TTC549 (cell line): ENCODE data around the gene SYNPR.

Experiments
- FAIRE-seq: peaks from 2 replicates; lab custom pipeline; 2012; peaks lifted over from hg19 to GRCh38; lab: Jason Lieb, UNC

The SYNPR gene

GRCh38 chr3:63557912-63558311 lies 279.8 kb downstream of the SYNPR start:
- no peak for FAIRE-seq

GRCh38 chr3:63559884-63560283 lies 281.8 kb downstream of the SYNPR start:
- FAIRE-seq: no peak

DNA sequence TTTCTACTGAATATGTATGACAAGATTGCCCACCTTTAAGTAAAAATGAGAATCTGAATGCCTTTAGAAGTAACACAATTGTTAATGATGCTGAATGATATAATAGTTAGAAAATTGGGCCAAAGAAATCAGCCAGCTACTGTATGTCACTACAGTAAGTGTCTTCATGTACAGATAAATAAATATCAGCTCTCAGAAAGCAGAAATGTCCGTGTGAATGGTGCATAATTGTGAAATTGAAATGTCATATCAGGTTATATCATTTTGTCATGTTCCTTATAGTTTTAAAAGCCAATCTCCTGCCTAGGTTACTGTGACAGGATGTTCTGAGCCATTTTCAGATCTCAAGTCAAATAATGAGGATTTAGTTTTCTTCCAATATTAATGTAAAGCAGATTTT lies 283.8 kb downstream of the SYNPR start:
- no peak for FAIRE-seq

DNA sequence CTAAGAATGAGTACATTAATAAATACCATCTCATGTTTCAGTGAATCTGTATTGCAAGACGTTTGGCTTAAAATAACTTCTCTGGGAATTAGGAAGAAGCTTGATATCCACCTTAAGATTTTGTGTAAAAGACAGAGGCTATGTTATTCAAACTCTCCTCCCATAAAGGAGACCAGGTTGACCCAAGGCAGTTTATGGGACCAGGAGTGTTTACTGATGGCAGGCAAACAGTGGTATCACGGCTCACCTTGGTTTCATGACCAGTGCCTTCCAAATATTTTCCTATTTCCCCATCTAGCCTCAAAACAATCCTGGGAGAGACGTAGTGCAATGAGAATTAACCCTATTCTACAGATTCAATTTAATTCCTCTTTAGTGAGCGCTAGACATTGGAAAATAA lies 284.2 kb downstream of the SYNPR start:
- FAIRE-seq: no peak

DNA sequence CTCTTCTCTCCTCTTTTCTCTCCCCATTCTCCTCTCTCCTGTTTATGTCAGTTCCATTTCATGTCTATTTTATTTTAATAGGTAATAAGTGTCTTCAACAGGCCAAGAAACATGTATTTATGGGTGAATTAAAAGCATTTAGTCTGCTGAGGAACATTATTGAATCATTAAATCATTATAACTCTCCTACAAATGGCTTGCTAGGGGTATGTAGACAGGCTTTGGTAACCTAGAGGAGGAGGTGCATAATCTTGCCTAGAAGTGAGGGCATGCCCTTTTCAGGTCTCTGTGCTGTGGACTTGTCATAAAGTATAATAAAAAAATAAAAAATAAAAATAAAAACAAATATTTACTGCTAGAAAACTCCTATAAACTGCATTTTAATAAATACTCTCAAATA lies 285.5 kb downstream of the SYNPR start:
- no peak for FAIRE-seq

DNA sequence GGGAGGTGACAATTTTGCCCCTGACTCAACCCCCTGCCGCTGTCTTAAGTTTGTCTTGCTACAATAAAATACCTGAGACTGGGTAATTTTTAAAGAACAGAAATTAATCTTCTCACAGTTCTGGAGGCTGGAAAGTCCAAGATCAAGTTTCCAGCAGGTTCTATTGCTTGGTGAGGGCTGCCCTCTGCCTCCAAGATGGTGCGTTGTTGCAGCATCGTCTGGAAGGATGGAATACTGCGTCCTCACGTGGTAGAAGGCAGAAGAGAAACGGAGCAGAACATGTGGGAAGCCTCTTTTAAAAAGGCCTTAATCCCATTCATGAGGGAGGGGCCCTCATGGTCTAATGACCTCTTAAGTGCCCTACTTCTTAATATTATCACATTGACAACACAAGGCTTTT lies 287.1 kb downstream of the SYNPR start:
- no peak for FAIRE-seq

DNA sequence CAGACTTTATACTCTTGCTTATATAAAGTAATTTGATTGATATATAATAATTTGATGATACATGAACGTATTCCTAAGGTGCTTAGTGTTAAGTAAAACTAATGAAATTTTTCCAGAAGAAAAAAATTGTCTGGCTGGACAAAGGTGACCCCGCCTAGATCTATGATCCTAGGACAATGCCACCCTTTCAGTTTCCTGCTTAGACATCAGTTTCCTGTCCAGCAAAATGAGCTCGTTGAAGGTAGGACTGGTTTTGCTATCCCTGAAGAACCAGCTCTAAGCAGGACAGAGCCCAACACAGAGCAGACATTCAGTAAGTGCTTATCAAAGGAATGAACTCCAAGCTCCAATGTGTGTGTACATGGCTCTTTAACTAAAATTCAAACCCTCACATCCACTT lies 293.6 kb downstream of the SYNPR start:
- no peak for FAIRE-seq

DNA sequence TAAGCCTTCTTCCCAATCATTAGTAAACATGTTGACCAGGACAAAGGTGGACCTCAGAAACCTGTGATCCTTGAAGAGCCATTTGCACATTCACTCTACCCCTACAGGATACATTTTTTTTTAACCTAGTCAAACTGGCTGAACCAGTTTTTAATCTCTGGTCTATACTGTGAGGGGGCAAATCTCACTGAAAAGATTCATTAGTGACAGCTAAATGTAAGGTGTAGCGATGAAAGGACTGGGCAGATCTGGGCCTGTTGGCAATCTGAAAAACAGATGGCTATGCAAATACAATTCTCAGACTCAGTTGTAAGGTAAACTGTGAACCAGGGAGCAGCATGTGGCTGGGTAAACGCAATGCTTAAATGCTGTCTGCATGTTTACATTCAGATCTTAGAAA lies 298.7 kb downstream of the SYNPR start:
- FAIRE-seq: no peak

- FAIRE-seq: no peak
These were observed 300.8 kb downstream of the SYNPR start for GRCh38 chr3:63578858-63579257.

DNA sequence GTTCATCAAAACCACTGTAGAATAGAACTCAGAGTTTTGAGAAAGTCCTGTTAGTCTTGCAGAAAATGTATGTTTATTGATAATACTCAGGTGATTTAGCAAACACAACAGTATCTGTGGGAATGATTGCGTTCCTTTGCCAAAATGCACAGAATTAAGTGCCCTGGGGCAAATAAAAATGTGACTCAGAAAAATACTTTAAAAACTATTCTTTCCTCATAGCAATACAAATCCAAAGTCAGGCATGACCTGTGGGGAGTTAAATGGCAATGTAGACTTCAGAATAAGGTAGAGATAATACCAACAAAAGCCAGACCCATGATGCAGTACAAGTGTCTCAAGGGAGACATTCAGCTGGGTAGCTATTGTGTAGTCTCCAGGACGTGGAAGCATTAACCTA lies 302.0 kb downstream of the SYNPR start:
- no peak for FAIRE-seq

DNA sequence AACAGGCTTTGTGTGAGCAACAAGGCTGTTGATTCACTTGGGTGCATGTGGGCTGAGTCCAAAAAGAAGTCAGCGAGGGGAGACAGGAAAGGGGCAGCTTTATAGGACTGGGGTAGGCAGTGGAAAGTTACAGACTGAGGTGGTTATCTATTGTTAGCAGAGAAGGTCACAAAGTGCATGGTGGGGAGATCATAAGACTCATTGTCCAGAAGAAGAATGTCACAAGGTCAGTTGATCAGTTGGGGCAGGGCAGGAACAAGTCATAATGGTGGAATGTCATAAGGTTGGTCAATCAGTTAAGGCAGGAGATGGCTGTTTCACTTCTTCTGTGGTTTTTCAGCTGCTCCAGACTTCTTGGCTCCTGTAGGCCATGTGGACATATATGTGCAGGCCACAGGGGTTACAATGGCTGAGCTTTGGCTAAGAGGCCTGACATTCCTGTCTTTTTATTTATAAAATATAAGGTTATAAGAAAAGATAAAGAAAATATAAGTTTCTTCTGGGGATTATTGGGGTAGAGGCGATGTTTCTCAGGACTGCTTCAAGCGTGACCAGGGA lies 304.9 kb downstream of the SYNPR start:
- FAIRE-seq: no peak

DNA sequence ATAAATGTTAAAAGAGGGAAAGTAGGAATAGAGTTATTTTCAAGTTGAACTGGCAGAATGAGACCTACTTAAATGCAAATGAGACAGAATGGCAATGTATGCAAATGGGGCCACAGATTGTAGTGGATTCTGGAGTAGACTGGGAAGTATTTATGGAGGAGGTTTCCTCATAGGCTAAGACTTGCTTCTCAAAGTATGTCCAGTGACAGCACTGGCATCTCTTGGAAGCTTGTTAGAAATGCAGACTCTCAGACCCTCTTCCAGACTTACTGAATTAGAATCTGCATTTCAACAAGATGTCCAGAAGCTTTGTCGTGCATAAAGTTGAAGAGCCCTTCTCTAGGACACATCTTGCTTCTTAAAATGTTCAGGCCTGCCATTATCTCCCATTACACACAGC lies 306.6 kb downstream of the SYNPR start:
- FAIRE-seq: no peak

GRCh38 chr3:63585927-63586326 lies 307.8 kb downstream of the SYNPR start:
- no peak for FAIRE-seq

GRCh38 chr3:63588895-63589294 lies 310.8 kb downstream of the SYNPR start:
- FAIRE-seq: no peak

DNA sequence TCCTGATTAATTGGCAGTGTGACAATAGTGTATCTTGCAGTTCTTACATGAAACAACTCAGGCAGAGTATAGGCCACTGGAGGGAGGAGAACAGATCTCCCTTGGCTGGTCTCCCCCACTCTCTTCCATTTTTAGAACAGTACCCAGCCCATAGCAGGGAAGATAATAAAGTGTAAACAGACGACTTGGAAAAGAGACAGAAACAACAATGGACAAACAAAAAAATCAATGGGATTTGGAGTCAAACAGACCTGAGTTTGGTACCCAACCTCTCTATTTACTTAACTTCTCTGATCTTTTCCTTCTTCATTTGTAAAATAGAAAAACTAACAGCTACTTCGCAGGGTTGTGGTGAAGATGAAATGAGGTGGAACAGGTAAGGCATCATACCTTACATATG lies 315.7 kb downstream of the SYNPR start:
- no peak for FAIRE-seq

GRCh38 chr3:63595221-63595620 lies 317.1 kb downstream of the SYNPR start:
- no peak for FAIRE-seq

DNA sequence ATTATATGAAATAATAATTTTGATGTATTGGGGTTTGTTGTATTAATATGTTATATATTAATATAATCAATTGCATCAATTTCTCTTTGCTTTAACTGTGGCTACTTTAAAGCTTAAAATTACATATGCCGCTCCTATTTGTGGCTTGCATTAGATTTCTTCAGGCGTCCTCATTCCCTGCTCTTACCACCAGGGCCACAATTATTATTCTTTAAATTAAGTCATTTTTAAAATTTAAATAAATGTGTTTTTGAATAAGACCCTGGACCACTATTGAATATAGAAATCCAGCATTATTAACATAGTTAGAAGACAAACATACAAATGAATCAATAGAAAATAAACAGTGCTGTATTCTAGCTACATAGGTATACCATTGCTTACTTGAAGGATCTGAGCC lies 318.9 kb downstream of the SYNPR start:
- FAIRE-seq: no peak

DNA sequence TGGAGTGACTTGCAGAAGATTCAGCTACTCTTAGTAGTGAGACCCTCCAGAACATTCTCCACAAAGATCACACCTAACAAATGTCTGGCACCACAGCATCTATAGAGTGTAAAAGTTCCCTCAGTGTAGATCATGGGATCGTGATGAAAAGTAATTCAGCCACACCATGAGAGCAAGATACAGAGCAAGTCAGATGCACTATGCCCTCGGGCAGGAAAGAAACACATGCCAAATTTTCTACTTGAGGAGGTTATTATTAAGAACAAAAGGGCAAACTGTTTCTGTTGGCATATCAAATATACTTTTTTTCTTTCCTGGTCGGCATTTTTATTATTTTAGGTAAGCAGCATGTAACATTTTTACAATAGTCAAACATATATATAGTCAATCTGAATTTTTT lies 329.6 kb downstream of the SYNPR start:
- no peak for FAIRE-seq

DNA sequence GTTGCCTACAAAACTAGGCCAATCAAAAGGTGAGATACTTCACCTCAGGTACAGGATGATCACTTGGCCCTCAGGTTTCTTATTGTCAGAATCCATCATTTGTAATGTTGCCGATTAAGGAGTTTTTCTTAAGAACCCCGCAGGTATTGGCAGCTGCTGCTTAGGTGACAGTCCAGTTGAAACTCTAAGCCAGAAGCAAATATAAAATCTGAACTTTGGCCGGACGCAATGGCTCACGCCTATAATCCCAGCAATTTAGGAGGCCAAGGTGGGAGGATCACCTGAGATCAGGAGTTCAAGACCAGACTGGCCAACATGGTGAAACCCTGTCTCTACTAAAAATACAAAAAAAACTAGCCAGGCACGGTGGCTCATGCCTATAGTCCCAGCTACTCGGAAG lies 331.3 kb downstream of the SYNPR start:
- no peak for FAIRE-seq

GRCh38 chr3:63609834-63610233 lies 331.7 kb downstream of the SYNPR start:
- FAIRE-seq: no peak

GRCh38 chr3:63611382-63611781 lies 333.3 kb downstream of the SYNPR start:
- no peak for FAIRE-seq

DNA sequence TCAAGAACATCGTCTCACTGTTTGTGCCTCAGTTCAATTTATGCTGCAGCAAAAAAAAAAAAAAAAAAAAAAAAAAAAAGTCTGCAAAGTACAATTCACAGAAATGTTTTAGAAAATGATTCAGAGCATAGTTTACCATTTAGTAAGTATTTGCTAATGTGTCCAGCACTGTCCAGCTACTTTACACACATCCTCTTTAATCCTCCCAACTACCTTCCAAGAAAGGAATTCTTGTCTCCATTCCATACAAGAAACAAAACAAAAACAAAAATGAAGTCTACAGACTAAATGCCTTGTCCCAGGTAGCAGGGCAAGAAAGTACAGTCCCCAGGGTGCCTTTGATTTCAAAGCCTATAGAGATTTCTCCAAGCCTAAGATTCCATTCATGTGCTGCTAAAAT lies 335.5 kb downstream of the SYNPR start:
- no peak for FAIRE-seq

- no peak for FAIRE-seq
These were observed 339.3 kb downstream of the SYNPR start for GRCh38 chr3:63617391-63617790.

GRCh38 chr3:63624941-63625560 lies 346.9 kb downstream of the SYNPR start:
- FAIRE-seq: no peak

DNA sequence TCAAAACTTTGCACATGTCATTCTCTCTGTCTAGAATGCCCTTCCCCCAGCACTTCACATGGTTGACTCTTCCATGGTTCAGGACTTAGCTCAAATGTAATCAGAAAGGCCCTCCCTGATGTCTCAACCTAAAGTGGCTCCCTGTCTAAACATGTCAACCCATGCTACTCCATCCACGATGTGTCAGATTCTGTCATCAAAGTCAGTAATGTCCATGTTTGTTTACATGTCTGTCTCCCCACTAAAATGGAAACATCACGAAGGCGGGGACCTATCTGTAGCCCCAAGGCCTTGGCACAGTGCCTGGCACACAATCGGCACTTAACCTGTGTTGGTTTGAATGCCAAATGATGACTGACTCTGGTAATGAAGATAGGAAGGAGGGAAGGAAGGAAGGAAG lies 353.6 kb downstream of the SYNPR start:
- no peak for FAIRE-seq
